Stimulated activated CD8-positive, alpha-beta memory T cell treated with anti-CD3 and anti-CD28 coated beads, Interleukin-15, amount 100 ng/mL, for 48 hours (primary cell): Measurements from ENCODE around the gene DDX59.
A peak's percentile ranks its signal among the peaks of the same experiment; 100 is the strongest.

ENCODE experiments used
- DNase-seq, 2 donors: peaks; one replicate each; pipeline ENCODE4 v3.0.0-alpha.2; 2020; ENCODE audit warnings: low read depth in 2 of 2

Gene DDX59

GRCh38 chr1:200629876-200630514 is 39.7 kb downstream of the DDX59 start:
- no peak for DNase-seq

GRCh38 chr1:200628223-200628881 is 41.4 kb downstream of the DDX59 start:
- peak; percentile 62 to 68 for DNase-seq

GRCh38 chr1:200627575-200628222 is 42.0 kb downstream of the DDX59 start:
- DNase-seq, result no peak

GRCh38 chr1:200626853-200627534 is 42.7 kb downstream of the DDX59 start:
- no peak for DNase-seq

- DNase-seq, result no peak
Measured at GRCh38 chr1:200625381-200625824, 44.3 kb downstream of the DDX59 start.

GRCh38 chr1:200624679-200625335 is 44.9 kb downstream of the DDX59 start:
- DNase-seq, result no peak

GRCh38 chr1:200620273-200621131 is 49.2 kb downstream of the DDX59 start, which contains the start of gene KIF14:
Gene KIF14 (minus strand): TSS chr1:200620751. CDS start chr1:200618723, 2,028 bp downstream.
- DNase-seq, result peak; percentile 88 to 90

GRCh38 chr1:200619894-200620272 is 49.8 kb downstream of the DDX59 start:
- DNase-seq, result no peak

- no peak for DNase-seq
Measured at GRCh38 chr1:200610846-200611245, 58.9 kb downstream of the DDX59 start.

- DNase-seq, result no peak
Measured at GRCh38 chr1:200602632-200603031, 67.1 kb downstream of the DDX59 start.
